ENCODE measurements around the gene TRPM5.

Gene TRPM5

DNA sequence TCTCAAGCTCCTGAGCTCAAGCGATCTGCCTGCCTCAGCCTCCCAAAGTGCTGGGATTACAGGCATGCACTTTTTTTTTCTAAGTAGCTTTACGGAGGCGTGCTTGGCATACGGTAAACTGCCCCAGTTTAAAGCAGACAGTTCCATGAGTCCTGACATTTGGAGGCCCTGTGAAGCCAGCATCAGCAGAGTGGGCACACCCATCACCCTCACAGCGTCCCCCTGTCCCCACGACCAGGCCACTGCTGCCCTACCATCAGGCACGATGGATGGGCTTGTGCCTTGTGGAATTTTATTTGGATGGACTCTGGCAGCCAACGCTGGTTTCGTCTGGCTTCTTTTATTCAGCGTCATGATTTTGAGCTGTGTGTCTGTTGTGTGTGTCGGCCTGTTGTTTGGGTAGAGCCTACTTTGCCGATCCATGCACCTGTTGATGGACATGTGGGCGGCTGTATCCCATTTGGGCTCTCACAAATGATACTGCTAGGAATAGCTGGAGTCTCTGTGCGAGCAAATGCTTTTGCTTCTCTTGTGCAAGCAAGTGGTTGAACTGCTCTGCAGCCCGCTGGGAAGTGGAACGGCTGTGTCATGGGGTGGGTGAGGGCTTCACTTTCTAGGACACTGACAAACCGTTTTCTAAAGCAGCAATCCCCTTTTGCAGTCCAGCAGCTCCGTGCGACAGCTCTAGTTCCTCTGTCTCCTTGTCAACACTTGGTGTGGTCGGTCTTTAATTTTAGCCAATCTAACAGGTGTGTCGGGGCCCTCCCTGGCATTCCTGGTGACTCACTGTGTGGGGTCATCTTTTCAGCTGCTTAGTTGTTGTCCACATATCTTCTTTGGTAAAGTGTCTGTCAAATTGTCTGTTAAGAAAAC, 24.3 kb upstream of the TRPM5 start:
- DNase-seq, result no peak

DNA sequence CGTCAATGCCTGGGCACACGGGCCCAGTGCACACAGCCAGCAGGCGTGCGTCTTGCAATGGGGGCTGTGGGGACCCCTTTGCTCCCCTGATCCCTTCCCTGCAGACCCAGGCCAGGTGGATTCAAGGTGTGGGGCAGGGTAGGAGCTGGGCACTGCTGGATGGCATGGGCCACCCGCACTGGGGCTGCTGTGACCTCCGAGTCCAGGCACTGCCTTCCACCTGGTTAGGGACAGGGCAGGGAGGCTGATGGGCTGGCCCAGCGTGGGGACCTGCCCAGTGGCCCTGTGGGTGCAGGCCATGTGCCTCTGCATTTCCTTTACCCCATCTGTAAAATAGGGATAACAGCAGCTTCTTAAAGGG, 23.4 kb upstream of the TRPM5 start:
- no peak for DNase-seq

DNA sequence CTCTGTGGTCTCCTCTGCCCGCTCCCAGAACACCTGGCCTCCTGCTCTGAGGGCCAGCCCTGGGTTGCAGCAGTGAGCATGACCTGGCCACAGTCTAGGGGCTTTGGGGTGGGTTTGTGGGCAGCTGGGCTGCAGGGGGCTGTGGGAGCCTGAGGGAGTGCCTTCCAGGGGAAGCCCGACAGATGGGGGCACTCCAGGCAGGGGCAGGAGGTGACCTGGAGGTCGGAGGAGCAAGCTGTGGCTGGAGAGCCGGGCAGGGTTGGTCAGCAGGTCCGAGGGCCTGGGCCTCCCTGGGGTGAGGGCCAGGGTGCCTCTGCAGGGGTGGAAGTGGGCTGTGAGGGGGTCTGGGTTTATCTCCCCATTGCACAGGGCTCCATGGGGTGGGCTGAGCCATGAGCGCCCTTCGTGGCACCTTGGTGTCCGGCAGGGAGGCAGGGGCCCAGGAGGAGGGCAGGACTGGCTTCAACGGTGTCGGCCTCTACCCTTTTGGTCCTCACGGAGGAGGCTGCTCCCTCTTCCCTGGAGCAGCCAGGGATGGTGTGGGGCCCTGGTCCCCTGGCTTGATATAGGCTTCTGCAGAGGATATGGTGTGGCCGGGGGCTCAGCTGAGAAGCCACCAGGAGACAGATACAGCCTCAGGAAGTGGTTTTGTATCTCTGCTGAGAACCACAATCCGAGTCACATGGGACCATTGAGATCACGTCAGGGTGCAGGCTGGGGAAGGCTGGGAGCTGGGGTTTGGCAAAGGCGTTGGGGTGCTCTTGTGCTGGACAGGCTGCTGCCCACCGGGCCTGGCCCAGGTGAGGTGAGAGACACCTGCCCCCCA, 22.8 kb upstream of the TRPM5 start:
- no peak for DNase-seq

DNA sequence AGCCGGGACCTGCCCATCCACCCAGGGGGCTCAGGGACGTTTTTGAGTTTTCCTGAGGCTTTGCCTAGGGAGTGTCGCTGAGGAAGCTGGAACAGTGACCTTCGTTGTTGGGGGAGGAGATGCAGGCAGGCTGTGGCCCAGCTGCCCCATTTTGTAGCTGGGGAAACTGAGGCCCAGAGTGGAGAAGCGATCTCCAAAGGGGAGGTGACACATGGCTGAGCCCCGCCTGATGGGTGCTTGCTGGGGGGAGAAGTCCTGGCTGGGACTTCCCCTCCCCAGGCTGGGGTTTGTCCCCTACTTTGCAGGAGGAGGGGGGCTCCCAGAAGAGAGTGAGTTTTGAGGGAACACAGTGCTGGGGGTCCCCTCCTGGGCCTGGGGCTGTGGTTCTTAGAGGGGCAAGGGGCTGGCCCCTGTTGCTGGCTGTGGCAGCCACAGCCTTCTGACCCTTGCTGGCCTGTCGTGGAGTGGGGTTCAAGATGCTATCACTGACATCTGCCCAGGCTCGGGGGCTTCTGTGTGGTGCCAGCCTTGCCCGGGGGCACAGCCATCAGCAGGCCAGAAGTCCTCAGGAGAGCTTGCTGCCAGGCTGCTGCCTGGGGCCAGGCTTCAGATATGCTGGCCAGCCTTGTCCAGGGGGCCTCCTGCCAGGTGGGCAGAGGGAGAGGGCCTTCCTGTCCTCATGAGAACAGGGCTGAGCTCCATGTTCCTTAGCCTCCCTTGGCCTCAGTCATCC, 21.9 kb upstream of the TRPM5 start:
- no peak for DNase-seq

DNA sequence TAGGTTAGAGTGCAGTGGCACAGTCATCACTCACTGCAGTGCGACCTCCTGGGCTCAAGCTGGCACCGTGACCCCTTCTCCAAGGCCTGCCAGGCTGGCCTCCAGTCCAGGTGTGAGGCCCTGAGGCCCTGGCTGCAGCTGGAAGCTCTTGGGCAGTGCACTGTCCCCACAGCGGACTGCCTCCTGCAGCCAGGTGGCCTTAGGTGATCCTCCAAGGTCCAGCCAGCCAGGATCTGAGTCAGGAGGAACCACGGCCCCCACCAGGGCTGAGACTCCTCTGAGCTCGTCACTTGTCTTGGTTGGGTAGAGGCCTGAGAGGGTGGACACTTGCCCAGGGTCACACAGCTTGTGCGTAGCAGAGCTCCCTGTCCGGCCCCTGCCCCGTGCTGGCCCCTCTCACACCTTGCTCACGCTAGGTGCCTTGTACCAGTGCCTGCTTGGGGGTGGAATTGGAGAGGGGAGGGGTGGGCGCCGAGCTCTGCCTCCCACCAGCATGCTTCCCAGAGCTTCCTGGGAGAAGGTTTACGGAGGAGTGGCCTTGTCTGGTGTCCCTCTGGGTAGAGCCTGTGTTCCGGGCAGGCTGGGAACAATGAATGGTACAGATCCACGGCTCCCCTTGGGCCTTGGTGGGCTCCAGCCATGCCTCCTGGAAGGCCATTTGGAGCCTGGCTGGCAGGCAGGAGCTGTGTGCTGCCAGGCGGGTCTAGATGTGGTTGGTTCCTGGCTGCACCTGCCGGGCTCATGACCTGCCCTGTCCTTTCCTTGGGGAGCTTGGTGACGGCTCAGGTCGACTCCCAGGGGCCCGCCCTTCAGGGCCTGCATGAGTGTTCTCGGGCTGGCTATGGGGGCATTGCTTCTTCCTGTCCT, 21.1 kb upstream of the TRPM5 start:
- no peak for DNase-seq

DNA sequence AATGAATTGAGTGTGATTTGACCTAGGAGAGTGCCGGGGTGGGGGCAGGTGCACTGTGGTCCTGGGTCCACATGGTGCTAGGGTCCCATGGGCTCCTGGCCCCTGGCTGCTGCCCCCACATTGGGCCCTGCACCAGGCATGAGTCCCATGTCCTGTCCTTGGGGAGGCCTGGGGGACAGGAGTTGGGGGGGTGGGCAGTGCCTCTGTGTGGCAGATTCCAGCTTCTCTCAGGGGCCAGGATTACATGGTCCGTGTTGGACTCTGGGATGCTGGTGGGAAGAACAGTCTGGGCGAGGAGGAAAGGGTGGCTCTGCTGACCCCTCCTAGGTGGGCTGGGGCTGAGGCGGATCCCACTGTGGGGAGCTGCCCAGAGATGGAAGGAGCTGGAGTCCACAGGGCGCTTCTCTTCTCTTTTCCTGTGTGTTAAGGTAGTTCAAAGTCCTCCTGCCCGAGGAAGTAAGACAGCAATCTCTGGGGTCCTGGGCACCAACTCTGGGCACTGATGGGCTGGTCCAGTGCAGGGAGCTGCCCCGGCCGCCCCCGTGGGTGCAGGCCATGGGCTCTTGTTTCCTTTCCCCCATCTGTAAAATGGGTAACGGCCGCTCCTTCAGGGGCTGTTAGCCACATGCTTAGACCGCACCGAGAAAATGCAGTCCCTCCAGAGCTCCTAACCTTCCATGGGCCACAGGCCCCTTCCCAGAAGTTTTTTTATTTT, 20.3 kb upstream of the TRPM5 start:
- DNase-seq, result no peak

DNA sequence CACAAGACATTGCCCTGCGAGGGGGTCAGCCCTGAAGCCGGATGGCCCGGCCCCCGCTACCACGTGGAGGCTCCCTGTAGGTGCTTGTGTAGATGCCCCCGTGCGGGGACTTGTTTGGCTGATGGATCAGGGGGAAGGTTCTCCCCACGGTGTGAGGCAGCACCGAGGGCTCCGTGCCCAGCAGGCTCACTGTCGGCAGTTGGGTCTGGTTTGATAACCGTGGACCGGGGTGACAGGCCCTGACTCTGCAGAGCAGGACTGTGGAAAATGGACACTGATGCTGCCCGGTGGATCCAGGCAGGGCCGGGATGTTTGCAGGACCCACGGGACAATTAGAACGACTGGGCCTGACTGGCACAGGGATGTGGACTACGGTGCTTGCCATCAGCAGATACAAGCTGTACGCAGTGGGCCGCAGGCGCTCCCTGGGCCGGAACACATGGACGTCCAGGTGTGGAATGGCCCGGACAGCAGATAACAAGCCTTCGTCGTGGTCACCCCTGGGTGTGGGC, 19.5 kb upstream of the TRPM5 start:
- no peak for DNase-seq

DNA sequence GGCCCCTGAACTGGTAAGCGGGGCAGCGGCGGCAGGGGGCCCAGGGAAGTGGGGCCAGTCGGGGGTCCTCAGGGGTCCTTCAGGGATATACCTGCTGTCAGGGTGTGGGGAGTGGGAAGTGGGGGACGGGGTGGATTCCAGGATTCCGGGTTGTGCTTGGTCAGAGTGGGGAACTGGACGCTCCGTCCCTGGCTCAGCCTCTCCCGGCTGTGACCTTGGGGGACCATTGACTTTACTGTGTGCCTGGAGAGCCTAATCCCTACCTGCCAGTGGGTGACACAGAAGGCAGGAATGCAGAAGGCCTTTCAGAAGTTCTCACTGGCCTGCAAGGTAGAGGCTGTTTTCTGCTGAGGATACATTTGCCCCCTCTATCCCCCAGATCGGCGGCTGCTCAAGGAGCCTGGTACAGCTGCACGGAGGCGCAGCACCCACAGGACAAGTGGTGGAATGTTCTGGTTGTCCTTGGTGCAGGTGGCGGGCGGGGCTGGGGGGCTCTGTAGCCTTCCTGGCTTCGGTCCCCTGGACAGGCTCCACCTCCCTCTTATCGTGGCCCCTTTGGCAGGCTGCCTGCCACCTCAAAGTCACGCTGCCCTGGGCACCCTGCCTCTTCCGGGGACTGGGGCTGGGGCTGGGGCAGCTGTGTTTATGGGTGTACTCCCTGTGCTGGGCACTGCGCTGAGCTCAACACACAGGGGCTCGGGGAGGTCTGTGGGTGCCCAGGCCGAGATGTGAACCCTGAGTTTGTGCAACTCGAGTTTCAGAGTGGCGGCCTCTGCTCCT, 18.9 kb upstream of the TRPM5 start:
- DNase-seq, result no peak

DNA sequence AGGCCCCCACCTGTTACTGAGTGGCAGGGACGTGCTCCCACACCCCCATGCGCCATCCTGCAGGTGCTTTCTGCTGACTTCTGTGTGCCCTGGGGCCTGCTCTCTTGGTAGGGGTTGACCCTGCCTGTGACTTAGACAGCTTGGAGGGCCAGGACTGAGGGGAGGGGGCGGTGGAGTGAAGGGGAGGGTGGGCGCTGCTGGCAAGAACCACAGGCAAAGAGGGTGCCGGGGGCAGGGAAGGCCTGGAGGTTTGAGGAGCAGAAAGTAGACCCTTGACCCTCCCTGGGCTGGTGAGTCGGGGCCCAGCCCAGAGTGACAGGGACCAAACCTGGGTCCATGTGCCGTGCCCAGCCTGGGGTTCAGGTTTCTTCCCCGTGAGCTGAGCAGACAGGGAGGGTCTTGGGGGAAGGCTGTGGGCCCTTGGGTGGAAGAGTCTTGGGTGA, 18.2 kb upstream of the TRPM5 start:
- DNase-seq, result no peak

DNA sequence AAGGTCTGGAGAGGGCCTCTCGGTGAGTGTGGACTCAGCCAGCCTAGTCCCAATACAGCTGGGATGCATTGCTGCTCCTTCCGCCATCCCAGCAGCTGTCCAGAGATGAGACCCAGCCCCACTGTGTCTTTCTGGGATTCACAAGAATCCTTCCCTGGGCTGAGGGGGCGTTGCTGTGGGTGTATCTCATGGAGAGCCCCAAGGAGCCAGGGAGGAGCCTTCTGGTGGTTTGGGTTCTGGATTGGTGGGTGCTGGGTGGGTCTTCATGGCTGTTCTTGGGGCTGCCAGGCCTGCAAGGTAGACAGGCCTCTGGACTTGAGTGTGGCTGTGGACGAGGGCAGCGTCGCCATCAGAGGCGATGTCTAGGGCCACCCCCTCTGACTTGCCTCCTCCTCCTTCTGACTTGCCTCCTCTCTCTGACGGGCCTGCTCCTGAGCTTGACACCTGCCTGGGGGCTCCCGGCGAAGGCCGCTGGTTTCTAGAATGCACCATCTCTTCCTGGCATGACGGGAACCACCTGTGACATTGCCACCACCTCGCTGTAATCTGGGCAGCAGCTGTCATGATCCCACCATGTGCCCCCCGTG, 17.7 kb upstream of the TRPM5 start:
- no peak for DNase-seq

DNA sequence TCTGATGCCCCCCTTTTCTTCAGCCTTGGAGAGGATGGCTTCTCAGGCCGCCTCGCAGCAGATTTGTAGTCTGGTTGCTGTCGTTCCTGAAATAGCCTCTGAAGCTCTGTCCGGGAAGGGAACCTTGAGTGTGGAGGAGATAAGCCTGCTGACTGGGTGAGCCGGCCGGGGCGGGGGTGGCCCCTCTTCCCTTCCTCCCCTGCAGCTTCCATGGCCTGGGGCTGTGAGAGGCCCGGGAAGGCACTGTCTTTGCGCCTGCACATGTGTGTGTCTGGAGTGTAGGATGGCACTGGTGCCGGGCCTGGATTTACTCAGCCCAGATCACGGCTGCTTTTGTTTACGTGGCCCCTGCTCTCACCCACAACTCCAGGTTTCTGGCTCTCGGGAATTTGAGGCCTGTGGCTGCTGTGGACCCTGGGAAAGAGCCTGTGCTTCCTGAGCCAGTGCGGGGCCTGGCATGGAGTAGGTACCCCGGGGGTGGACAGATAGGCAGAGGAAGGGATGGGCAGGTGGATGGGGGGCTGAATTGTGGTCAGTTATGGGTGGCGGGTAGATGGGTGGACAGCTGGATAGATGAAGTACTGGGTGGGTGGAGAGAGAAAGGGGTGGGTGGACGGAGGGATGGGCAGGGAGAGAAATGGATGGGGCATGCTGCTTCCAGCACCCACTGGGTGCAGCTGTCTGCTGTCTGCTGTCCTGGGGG, 17.1 kb upstream of the TRPM5 start:
- no peak for DNase-seq

DNA sequence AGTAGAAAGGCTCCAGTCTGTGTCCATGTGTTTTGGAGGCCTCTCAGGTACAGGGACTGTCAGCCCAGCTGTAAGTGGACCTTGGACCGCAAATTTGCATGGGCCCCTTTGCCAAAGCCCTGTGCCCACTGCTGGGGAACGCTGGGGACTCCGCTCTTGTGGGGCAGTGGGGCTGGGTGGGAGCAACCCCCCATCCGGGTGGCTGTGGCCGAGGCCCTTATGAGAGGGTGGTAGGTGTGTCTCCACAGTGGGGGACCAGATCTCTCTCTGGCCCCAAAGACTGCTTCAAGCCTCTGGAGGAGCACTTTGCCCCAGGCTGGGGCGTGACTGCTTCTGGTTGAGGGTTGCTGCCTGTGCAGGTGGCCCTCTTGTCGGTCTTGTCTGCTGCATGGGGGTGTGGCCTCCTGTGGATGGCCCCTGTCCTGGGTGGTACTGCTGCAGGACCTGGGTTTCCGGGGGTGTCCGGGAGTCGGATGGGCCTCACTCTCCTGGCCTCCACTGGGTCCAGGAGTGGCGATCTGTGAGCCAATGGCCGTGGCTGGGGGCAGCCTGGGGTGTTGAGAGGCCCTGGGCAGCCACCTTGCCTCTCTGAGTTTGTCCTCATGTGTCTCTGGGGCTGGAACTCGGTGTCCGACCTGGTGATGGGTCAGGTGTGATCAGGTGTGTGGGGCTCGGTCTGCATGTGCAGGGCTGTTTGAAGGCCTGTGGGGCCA, 16.4 kb upstream of the TRPM5 start:
- no peak for DNase-seq

DNA sequence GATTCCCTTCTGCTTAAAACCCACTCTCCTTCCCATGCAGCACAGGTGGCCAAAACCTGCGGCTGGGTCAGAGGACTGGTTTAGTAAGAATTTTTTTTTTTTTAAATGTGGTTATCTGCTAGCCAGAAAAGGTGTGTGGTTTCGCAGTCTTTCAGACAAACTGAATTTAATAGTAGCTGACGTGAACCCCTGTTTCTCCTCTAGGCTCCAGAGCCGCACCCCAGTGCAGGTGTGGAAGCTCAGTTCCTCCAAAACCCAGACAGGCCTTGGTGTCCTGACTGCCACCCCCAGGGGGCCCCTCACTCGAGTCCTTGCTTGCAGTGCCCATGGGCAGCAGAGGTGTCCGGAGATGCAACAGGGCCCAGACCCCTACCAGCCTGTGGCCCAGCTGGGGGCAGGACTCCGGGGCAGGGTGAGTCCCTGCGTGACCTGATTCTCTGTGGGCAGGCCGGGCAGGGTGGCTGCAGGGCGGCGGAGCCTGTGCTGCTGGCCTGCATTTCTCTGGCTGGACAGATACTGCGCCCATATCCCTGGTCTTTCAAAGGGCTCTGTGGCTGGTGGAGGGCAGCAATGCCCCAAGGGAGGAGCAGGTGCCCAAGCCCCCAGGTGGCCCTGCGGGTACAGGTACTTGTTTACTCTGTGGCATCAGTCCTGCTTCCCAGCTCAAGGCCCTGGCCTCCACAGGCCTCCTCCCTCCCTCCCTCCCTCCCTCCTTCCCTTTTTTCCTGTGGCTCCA, 15.7 kb upstream of the TRPM5 start:
- DNase-seq, result no peak

DNA sequence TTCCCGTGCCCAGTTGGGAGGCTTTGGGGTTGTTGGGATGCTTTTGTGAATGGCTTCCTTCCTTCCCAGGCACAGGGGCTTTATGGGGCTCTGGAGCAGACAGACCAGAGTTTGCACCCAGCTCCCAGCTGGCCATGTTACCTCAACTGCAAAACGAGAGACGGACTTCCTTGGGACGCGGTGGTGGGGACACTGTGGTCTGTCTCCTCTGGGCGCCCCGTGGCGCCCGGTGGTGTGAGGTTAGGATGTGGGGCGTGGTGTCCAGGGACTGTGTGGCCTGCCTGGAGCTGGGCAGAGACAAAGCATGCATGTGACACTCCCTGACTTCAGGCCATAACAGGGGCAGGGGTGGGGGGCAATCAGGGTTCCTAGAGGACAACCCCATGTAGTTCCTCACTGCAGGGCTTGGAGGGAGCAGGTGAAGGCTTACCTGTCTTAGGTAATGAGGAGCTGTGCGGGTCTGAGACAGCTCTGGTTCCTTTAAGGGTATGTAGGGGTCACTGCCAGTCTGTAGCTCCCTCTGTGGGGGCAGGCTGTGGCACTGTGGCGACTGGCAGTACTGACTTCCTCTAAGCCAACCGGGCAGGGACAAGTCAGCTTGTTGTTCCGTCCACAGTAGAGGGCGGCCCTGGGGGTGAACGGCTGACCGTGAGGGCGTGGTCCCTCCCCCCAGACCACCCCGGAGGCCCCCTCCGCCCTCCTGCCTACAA, 14.9 kb upstream of the TRPM5 start:
- DNase-seq, result no peak

DNA sequence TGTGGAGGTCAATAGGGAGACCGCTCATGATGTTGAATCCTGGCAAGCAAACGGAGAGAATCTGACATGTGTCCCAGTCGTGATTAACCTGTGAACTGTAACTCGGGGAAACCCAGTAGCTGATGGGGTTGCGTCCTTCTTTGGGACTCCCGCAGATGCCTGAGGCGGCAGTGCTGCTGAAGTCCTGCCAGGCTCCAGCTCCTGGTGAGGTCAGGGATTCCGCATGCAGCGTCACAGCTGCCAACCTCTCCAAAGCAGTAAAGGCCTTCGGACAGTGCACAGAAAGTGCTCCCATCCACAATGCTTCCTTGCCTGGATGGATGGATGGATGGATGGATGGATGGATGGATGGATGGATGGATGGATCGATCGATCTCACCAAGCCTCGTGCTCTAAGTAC, 14.0 kb upstream of the TRPM5 start:
- DNase-seq, result no peak

DNA sequence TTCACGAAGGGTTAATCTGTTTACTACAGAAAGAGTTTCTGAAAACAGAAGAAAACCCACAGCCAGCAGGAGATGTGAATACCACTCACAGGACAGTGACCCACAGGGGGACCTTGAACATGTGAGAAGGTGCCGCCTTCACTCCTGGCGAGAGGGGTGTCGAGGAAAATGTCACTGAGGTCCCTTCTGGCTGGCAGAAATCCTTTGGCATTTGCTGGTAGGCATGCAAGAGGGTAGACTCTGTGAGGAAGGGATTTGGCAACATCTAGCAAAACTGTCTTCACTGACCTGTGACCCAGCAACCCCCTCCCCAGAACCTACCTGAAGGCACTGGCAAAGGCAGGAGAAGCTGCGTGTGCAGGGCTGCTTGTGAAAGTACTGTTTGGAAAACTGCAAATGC, 9.1 kb upstream of the TRPM5 start:
- DNase-seq, result no peak

DNA sequence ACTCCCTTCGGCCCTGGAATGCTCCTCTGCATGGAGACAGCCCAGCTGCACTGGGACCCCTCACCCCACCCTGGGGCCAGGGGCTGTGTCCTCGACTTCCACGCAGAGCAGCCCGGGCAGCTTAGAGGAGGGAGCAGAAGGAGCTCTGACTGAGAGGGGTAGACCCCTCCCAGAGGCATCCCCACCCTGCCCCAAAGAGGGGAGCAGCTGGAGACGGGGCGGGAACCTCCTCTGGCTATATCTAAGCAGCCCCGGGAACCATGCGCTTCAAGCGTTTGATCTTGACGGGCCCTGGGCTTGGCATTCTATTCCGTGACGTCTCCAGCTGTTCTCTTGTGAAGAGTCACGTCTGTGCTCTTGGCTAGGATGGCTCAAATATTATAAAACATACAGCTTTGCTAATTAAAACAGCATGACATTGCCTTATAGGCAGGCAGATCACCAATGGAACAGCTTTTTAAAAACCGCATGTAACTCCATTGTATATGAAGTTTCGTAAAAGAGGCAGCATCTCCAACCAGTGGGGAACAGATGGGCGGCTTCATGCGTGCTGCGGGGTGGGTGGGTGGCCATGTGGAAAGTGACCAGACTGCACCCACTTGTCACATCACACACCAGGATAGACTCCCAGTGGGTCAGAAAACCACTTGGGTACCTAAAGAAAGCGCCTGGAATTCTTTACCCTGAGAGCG, 8.2 kb upstream of the TRPM5 start:
- DNase-seq, result no peak

Data from NCI-H187 (cell line).